PC-3 (cell line): ENCODE data around the gene CBARP. TPM values are rescaled to one million over a fixed set of nuclear protein-coding genes. Genes with fewer than 3 reads are reported as not detected.

Experiments used
- ATAC-seq: fragments of 200-7000 bp; cut with Tn5 transposase; 2 replicates; pipeline ENCODE4 v1.9.1; 2020; ENCODE audit warnings: mild to moderate bottlenecking, moderate library complexity
- BruUV-seq: library from RNA; stranded (reverse); fragments of 400-500 nt; replicated peaks from 2 replicates; lab custom pipeline; 2021; lab: Mats Ljungman, UMichigan
- CTCF ChIA-PET: fragments of 300-600 bp; sonication (Branson Sonifier 250); formaldehyde crosslinking; loops from one replicate; lab custom pipeline; 2022; ENCODE audit warnings: antibody characterized with exemption; lab: Charles Lee
- POLR2A ChIA-PET: fragments of 300-600 bp; sonication (Branson Sonifier 250); formaldehyde crosslinking; loops from one replicate; lab custom pipeline; 2022; ENCODE audit warnings: antibody characterized with exemption; ENCODE audit not compliant: unreplicated experiment; lab: Charles Lee
- DNase-seq: peaks from one replicate; pipeline ENCODE4 v3.0.0-alpha.2; 2015
- H2AFZ ChIP-seq: fragments of 300-600 bp; sonication (generic); 2 replicates; pipeline ENCODE4 v1.6.0; 2016; ENCODE audit warnings: antibody characterized with exemption, low read length
- H3F3A ChIP-seq: fragments of 300-600 bp; sonication (generic); one replicate; pipeline ENCODE4 v1.6.0; 2017; ENCODE audit warnings: antibody characterized with exemption, low read length, control low read depth, mild to moderate bottlenecking; ENCODE audit not compliant: unreplicated experiment
- H3K27ac ChIP-seq: fragments of 300-600 bp; sonication (generic); 2 replicates; pipeline ENCODE4 v1.5.1; 2016; ENCODE audit warnings: mild to moderate bottlenecking, low read length
- H3K27me3 ChIP-seq: fragments of 300-600 bp; sonication (generic); 2 replicates; pipeline ENCODE4 v1.6.1; 2016; ENCODE audit warnings: low read length, mixed read lengths
- H3K36me3 ChIP-seq: fragments of 300-600 bp; sonication (generic); 2 replicates; pipeline ENCODE4 v1.6.1; 2016; ENCODE audit warnings: low read depth, mixed run types, low read length, mixed read lengths
- H3K4me1 ChIP-seq: fragments of 300-600 bp; sonication (generic); 2 replicates; pipeline ENCODE4 v1.5.1; 2016; ENCODE audit warnings: low read length; ENCODE audit not compliant: insufficient read depth
- H3K4me2 ChIP-seq: fragments of 300-600 bp; sonication (generic); 2 replicates; pipeline ENCODE4 v1.6.0; 2016; ENCODE audit warnings: low read length
- H3K4me3 ChIP-seq: fragments of 300-600 bp; sonication (generic); 2 replicates; pipeline ENCODE4 v1.5.1; 2016; ENCODE audit warnings: mild to moderate bottlenecking, low read length, mixed read lengths
- H3K79me2 ChIP-seq: fragments of 300-600 bp; sonication (generic); 2 replicates; pipeline ENCODE4 v1.6.1; 2017; ENCODE audit warnings: low read length, mixed read lengths
- H3K9ac ChIP-seq: fragments of 300-600 bp; sonication (generic); 2 replicates; pipeline ENCODE4 v1.6.0; 2016; ENCODE audit warnings: mild to moderate bottlenecking, low read length
- H3K9me2 ChIP-seq: fragments of 300-600 bp; sonication (generic); replicated peaks from 2 replicates; pipeline ENCODE4 v1.6.1; 2016; ENCODE audit warnings: mixed run types, low read length, mixed read lengths
- H3K9me3 ChIP-seq: fragments of 300-600 bp; sonication (generic); 2 replicates; pipeline ENCODE4 v1.6.1; 2016; ENCODE audit warnings: low read length, mixed read lengths
- H4K20me1 ChIP-seq: fragments of 300-600 bp; sonication (generic); 2 replicates; pipeline ENCODE4 v1.6.1; 2016; ENCODE audit warnings: low read length, mixed read lengths
- EZH2 ChIP-seq: fragments of 300-600 bp; sonication (generic); IDR thresholded peaks from one replicate; pipeline ENCODE4 v1.6.1; 2017; ENCODE audit warnings: antibody characterized with exemption, mild to moderate bottlenecking, low read length; ENCODE audit not compliant: unreplicated experiment
- EZH2phosphoT487 ChIP-seq: fragments of 300-600 bp; sonication (generic); IDR thresholded peaks from 2 replicates; pipeline ENCODE4 v1.6.1; 2018; ENCODE audit warnings: mild to moderate bottlenecking, antibody characterized with exemption, low read length, borderline replicate concordance
- intact Hi-C: fragments of 100-400 bp; cut with micrococcal nuclease; formaldehyde crosslinking; loops from 2 replicates; pipeline ENCODE4 v1.9.0; 2023
- total RNA-seq: library from RNA; depleted of rRNA; stranded (reverse); fragments of >200 nt; gene quantifications from 2 replicates; pipeline ENCODE4 v1.2.3, GENCODE V29; 2014
- TF ChIP-seq, protein P1 (sequence below): fragments of 300-600 bp; sonication (generic); conservative IDR thresholded peaks from 2 replicates; pipeline ENCODE4 v1.5.1; 2017; ENCODE audit warnings: antibody characterized with exemption, low read depth, mild to moderate bottlenecking, low read length

The CBARP gene
- total RNA-seq, 1 experiment from 2014 or later, result 3.3 TPM

DNA sequence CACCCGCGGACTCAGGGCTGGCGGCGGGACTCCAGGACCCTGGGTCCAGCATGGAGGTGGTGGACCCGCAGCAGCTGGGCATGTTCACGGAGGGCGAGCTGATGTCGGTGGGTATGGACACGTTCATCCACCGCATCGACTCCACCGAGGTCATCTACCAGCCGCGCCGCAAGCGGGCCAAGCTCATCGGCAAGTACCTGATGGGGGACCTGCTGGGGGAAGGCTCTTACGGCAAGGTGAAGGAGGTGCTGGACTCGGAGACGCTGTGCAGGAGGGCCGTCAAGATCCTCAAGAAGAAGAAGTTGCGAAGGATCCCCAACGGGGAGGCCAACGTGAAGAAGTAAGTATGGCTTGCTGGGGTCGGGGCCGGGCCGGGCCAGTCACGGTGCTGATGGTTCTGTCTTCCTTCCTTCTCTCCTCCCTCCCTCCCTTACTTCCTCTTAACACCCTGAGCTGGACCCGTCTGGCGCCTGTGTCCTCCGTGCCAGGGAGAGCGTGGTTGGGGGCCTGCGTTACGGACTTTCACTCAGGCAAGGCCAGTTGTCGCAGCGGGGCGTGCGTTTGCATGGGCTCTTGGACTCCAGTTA is 30.8 kb downstream of the CBARP start:
- no peak for TF ChIP-seq EZH2phosphoT487
- TF ChIP-seq EZH2, result no peak
- TF ChIP-seq, protein P1, sequence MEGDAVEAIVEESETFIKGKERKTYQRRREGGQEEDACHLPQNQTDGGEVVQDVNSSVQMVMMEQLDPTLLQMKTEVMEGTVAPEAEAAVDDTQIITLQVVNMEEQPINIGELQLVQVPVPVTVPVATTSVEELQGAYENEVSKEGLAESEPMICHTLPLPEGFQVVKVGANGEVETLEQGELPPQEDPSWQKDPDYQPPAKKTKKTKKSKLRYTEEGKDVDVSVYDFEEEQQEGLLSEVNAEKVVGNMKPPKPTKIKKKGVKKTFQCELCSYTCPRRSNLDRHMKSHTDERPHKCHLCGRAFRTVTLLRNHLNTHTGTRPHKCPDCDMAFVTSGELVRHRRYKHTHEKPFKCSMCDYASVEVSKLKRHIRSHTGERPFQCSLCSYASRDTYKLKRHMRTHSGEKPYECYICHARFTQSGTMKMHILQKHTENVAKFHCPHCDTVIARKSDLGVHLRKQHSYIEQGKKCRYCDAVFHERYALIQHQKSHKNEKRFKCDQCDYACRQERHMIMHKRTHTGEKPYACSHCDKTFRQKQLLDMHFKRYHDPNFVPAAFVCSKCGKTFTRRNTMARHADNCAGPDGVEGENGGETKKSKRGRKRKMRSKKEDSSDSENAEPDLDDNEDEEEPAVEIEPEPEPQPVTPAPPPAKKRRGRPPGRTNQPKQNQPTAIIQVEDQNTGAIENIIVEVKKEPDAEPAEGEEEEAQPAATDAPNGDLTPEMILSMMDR, result no peak
- ChIA-PET CTCF (no interaction called here), POLR2A (no interaction called here)
- Histone ChIP-seq H2AFZ (no peak overlapping the region), H3F3A (no peaks in the 10 kb centered on the region), H3K27ac (peak overlapping the region; percentile 28), H3K4me2 (peak overlapping the region; percentile 81), H3K9me3 (no peaks in the 10 kb centered on the region), H3K4me3 (peak overlapping the region; percentile 84), H3K27me3 (no peaks in the 10 kb centered on the region), H4K20me1 (peaks cover 12% of the 10 kb centered on the region; the same call in 1 of the 2 replicates), H3K9me2 (no peaks in the 10 kb centered on the region), H3K4me1 (peaks cover 9% of the 10 kb centered on the region; the same call in 1 of the 2 replicates), H3K36me3 (no peaks in the 10 kb centered on the region), H3K79me2 (peaks cover 58% of the 10 kb centered on the region), H3K9ac (peak overlapping the region; percentile 66)
- ATAC-seq (peak; percentile 2), DNase-seq (peak; percentile 5)
- intact Hi-C loops, result no loop called here
- BruUV-seq, result TSS peak; percentile 76

DNA sequence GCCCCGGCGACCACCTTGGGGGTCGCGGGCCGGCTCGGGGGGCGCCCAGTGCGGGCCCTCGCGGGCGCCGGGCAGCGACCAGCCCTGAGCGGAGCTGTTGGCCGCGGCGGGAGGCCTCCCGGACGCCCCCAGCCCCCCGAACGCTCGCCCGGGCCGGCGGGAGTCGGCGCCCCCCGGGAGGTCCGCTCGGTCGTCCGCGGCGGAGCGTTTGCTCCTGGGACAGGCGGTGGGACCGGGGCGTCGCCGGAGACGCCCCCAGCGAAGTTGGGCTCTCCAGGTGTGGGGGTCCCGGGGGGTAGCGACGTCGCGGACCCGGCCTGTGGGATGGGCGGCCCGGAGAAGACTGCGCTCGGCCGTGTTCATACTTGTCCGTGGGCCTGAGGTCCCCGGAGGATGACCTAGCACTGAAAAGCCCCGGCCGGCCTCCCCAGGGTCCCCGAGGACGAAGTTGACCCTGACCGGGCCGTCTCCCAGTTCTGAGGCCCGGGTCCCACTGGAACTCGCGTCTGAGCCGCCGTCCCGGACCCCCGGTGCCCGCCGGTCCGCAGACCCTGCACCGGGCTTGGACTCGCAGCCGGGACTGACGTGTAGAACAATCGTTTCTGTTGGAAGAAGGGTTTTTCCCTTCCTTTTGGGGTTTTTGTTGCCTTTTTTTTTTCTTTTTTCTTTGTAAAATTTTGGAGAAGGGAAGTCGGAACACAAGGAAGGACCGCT is 31.5 kb downstream of the CBARP start:
- Histone ChIP-seq H4K20me1 (peaks cover 12% of the 10 kb centered on the region; the same call in 1 of the 2 replicates), H3K9me3 (no peaks in the 10 kb centered on the region), H3K4me2 (peak overlapping the region; percentile 81), H3K79me2 (peaks cover 51% of the 10 kb centered on the region), H2AFZ (no peak overlapping the region), H3K27ac (no peak overlapping the region), H3K9me2 (no peaks in the 10 kb centered on the region), H3K27me3 (no peaks in the 10 kb centered on the region), H3F3A (no peaks in the 10 kb centered on the region), H3K4me3 (peak overlapping the region; percentile 84), H3K36me3 (no peaks in the 10 kb centered on the region), H3K9ac (peak overlapping the region; percentile 66), H3K4me1 (peaks cover 9% of the 10 kb centered on the region; the same call in 1 of the 2 replicates)
- ATAC-seq, result no peak
- intact Hi-C loops, result no loop called here
- BruUV-seq, result no TSS peak
- POLR2A ChIA-PET, result no interaction called here
- CTCF ChIA-PET, result no interaction called here
- TF ChIP-seq, protein P1, result no peak
- no peak for TF ChIP-seq EZH2phosphoT487
- TF ChIP-seq EZH2, result no peak
- DNase-seq, result no peak
